HepG2 (cell line): Measurements from ENCODE around the gene TTN. TPM values are rescaled to one million over a fixed set of nuclear protein-coding genes. Genes with fewer than 3 reads are reported as not detected.

Source experiments
- ARNT2 ChIP-seq: sonication (generic); formaldehyde crosslinking; IDR thresholded peaks from 2 replicates; pipeline ENCODE4 v1.8.0; 2022; ENCODE audit warnings: mild to moderate bottlenecking, low read depth, missing genetic modification reagents, moderate library complexity
- GABPA ChIP-seq, 2 experiments: IDR thresholded peaks; 2 replicates each; pipeline ENCODE4 v1.6.1; 2011 to 2016; ENCODE audit warnings: low read depth in 2 of 2, low read length in 1 of 2, missing biosample characterization in 1 of 2, missing genetic modification characterization in 1 of 2
- KAT2B ChIP-seq: fragments of 150-350 bp; IDR thresholded peaks from 2 replicates; pipeline ENCODE4 v1.6.1; 2014; ENCODE audit warnings: low read depth, low read length, borderline replicate concordance
- KMT2A ChIP-seq: sonication (generic); formaldehyde crosslinking; IDR thresholded peaks from 2 replicates; pipeline ENCODE4 v1.4.0; 2020; ENCODE audit warnings: missing genetic modification reagents
- MAFF ChIP-seq: IDR thresholded peaks from 2 replicates; pipeline ENCODE4 v1.6.1; 2011; ENCODE audit warnings: low read depth, low read length, improper control_type of control experiment
- NCOA1 ChIP-seq: sonication (generic); formaldehyde crosslinking; IDR thresholded peaks from 2 replicates; pipeline ENCODE4 v1.9.0; 2021; ENCODE audit warnings: missing genetic modification reagents
- NFRKB ChIP-seq: fragments of 450-650 bp; IDR thresholded peaks from 2 replicates; pipeline ENCODE4 v1.6.1; 2017
- NR2F2 ChIP-seq: IDR thresholded peaks from 2 replicates; pipeline ENCODE4 v1.6.1; 2012; ENCODE audit warnings: low read depth, inconsistent platforms, borderline replicate concordance
- RCOR2 ChIP-seq: IDR thresholded peaks from 2 replicates; pipeline ENCODE4 v1.6.1; 2016; ENCODE audit warnings: missing biosample characterization, missing genetic modification reagents
- RXRA ChIP-seq: sonication (generic); formaldehyde crosslinking; IDR thresholded peaks from 2 replicates; pipeline ENCODE4 v1.5.1; 2020; ENCODE audit warnings: missing genetic modification reagents
- TBL1XR1 ChIP-seq: fragments of 150-350 bp; IDR thresholded peaks from 2 replicates; pipeline ENCODE4 v1.6.1; 2014; ENCODE audit warnings: borderline replicate concordance, low read length; ENCODE audit not compliant: partially characterized antibody
- TOPORS ChIP-seq: sonication (generic); formaldehyde crosslinking; IDR thresholded peaks from 2 replicates; pipeline ENCODE4 v1.8.0; 2023; ENCODE audit warnings: mild to moderate bottlenecking, missing genetic modification reagents
- ZBTB40 ChIP-seq, 2 experiments: fragments of 450-650 bp in 1 of 2; sonication (generic) in 1 of 2; formaldehyde crosslinking in 1 of 2; IDR thresholded peaks; 2 replicates each; pipeline versions ENCODE4 v1.6.1 to v1.8.0; 2016 to 2022; ENCODE audit warnings: antibody characterized with exemption in 1 of 2, mild to moderate bottlenecking in 1 of 2, missing genetic modification reagents in 1 of 2
- ZNF18 ChIP-seq: sonication (generic); formaldehyde crosslinking; IDR thresholded peaks from 2 replicates; pipeline ENCODE4 v1.8.0; 2022; ENCODE audit warnings: mild to moderate bottlenecking, missing genetic modification reagents; ENCODE audit not compliant: insufficient replicate concordance
- ZNF468 ChIP-seq: sonication (generic); formaldehyde crosslinking; IDR thresholded peaks from 2 replicates; pipeline ENCODE4 v1.8.0; 2022; ENCODE audit warnings: mild to moderate bottlenecking, moderate library complexity, missing genetic modification reagents
- ZNF556 ChIP-seq: sonication (generic); formaldehyde crosslinking; IDR thresholded peaks from 2 replicates; pipeline ENCODE4 v1.4.0; 2020; ENCODE audit warnings: mild to moderate bottlenecking, missing genetic modification reagents, borderline replicate concordance
- ZNF589 ChIP-seq: sonication (generic); formaldehyde crosslinking; conservative IDR thresholded peaks from 2 replicates; pipeline ENCODE4 v1.8.0; 2022; ENCODE audit warnings: mild to moderate bottlenecking, moderate library complexity, missing genetic modification reagents
- ZNF607 ChIP-seq: sonication (generic); formaldehyde crosslinking; IDR thresholded peaks from 2 replicates; pipeline ENCODE4 v1.5.1; 2020; ENCODE audit warnings: missing genetic modification reagents, mild to moderate bottlenecking, borderline replicate concordance
- ZNF678 ChIP-seq: sonication (generic); formaldehyde crosslinking; IDR thresholded peaks from 2 replicates; pipeline ENCODE4 v1.4.0; 2020; ENCODE audit warnings: mild to moderate bottlenecking, missing genetic modification reagents
- ZNF709 ChIP-seq: sonication (generic); formaldehyde crosslinking; IDR thresholded peaks from 2 replicates; pipeline ENCODE4 v1.5.0; 2020; ENCODE audit warnings: mild to moderate bottlenecking, missing genetic modification reagents
- ZNF749 ChIP-seq: sonication (generic); formaldehyde crosslinking; IDR thresholded peaks from 2 replicates; pipeline ENCODE4 v1.8.0; 2022; ENCODE audit warnings: mild to moderate bottlenecking, missing genetic modification reagents, moderate library complexity, borderline replicate concordance
- polyA plus RNA-seq, 8 experiments: library from polyadenylated mRNA; depleted of rRNA in 3 of 8; stranded (reverse) in 7 of 8; unstranded in 1 of 8; fragments of >200 nt; fragmentation: Illumina TruSeq in 4 of 8; extraction: Trizol in 4 of 8; gene quantifications; 2 replicates each; pipeline versions ENCODE4 v1.2.1 to v1.2.3, GENCODE V29; 2011 to 2016; ENCODE audit warnings: low read depth in 4 of 8, missing spikeins in 1 of 8, mixed read lengths in 1 of 8; ENCODE audit not compliant: insufficient read depth in 1 of 8
- total RNA-seq, 5 experiments: library from RNA; depleted of rRNA; stranded (reverse); fragments of >200 nt; fragmentation: Illumina TruSeq; extraction: Trizol; gene quantifications; 2 replicates each; pipeline ENCODE4 v1.2.3, GENCODE V29; 2016; ENCODE audit warnings: low read depth in 1 of 5

TTN gene
- total and polyA plus RNA-seq, 2 of the 13 experiments (the other 11 are each of a cell fraction or from before 2014, with no cell fraction given) = under 0.01 TPM

GRCh38 chr2:178522950-178523595 is 284.1 kb downstream of the TTN start (continued):
- no peak for TF ChIP-seq ZBTB40 (IDR thresholded peaks at IDR 0.05)
- TF ChIP-seq ZBTB40 (CRISPR knock-in tag; IDR thresholded peaks at IDR 0.05) = no peak
- TF ChIP-seq GABPA (IDR thresholded peaks at IDR 0.05; ENCODE audit: low read depth, low read length) = peak; percentile 80
- TF ChIP-seq GABPA (CRISPR knock-in tag; IDR thresholded peaks at IDR 0.05; ENCODE audit: low read depth) = peak; percentile 94
- TF ChIP-seq ZNF18 (CRISPR knock-in tag) = no peak
- TF ChIP-seq TBL1XR1 = no peak
- no peak for TF ChIP-seq ZNF709
- TF ChIP-seq RXRA = 0 out of 2 replicates have a peak, but pooled peaks have one; percentile 24
- TF ChIP-seq ZNF556 (CRISPR knock-in tag) = no peak
- TF ChIP-seq ARNT2 = no peak
- peak; percentile 38 for TF ChIP-seq MAFF
- TF ChIP-seq TOPORS (CRISPR knock-in tag) = no peak
- TF ChIP-seq NCOA1 (CRISPR knock-in tag) = no peak
- no peak for TF ChIP-seq ZNF749 (CRISPR knock-in tag)
- no peak for TF ChIP-seq ZNF607
- no peak for TF ChIP-seq KAT2B
- no peak for TF ChIP-seq ZNF589 (CRISPR knock-in tag)
- no peak for TF ChIP-seq NR2F2
- TF ChIP-seq NFRKB = no peak
- TF ChIP-seq ZNF468 (CRISPR knock-in tag) = no peak
- TF ChIP-seq KMT2A (CRISPR knock-in tag) = no peak
- no peak for TF ChIP-seq ZNF678
- no peak for TF ChIP-seq RCOR2
